H1 (cell line): ENCODE measurements around the gene RAP2C. TPM values are rescaled to one million over a fixed set of nuclear protein-coding genes. Genes with fewer than 3 reads are reported as not detected.

ENCODE experiments used
- CTCF ChIA-PET: fragments of 300-600 bp; sonication (Branson Sonifier 250); formaldehyde crosslinking; loops from one replicate; lab custom pipeline; 2021; ENCODE audit not compliant: partially characterized antibody; lab: Charles Lee
- POLR2A ChIA-PET: fragments of 300-600 bp; sonication (Branson Sonifier 250); formaldehyde crosslinking; loops from one replicate; lab custom pipeline; 2021; ENCODE audit warnings: inconsistent platforms; ENCODE audit not compliant: partially characterized antibody; lab: Charles Lee
- DNase-seq, 2 experiments: peaks; one replicate each; pipeline versions ENCODE4 v3.0.0 to v3.0.0-alpha.2; 2010 to 2022; ENCODE audit warnings: low spot score in 2 of 2, low read depth in 1 of 2, mixed read lengths in 1 of 2
- FAIRE-seq: peaks from 2 replicates; lab custom pipeline; 2011; peaks lifted over from hg19 to GRCh38; lab: Jason Lieb, UNC
- H2AFZ ChIP-seq: 2 replicates; pipeline ENCODE4 v1.8.1; 2012; ENCODE audit warnings: low read length, inconsistent platforms
- H2AK5ac ChIP-seq: 2 replicates; pipeline ENCODE4 v1.6.1; 2013; ENCODE audit warnings: low read depth, low read length
- H2BK120ac ChIP-seq: replicated peaks from 2 replicates; pipeline ENCODE3; 2013; ENCODE audit warnings: low read depth, low read length, inconsistent platforms
- H2BK12ac ChIP-seq: 2 replicates; pipeline ENCODE4 v1.6.1; 2013; ENCODE audit warnings: low read depth, low read length
- H2BK15ac ChIP-seq: 2 replicates; pipeline ENCODE4 v1.6.1; 2013; ENCODE audit warnings: low read length
- H2BK20ac ChIP-seq: 2 replicates; pipeline ENCODE4 v1.6.1; 2013; ENCODE audit warnings: low read length
- H2BK5ac ChIP-seq: 2 replicates; pipeline ENCODE4 v1.6.1; 2013; ENCODE audit warnings: low read depth, low read length
- H3K14ac ChIP-seq: 2 replicates; pipeline ENCODE4 v1.6.1; 2013; ENCODE audit warnings: inconsistent platforms; ENCODE audit not compliant: insufficient read length
- H3K18ac ChIP-seq: 2 replicates; pipeline ENCODE4 v1.6.1; 2013; ENCODE audit warnings: low read length; ENCODE audit errors: extremely low read depth
- H3K23ac ChIP-seq: 2 replicates; pipeline ENCODE4 v1.6.1; 2013; ENCODE audit warnings: inconsistent platforms; ENCODE audit not compliant: insufficient read length
- H3K23me2 ChIP-seq: 2 replicates; pipeline ENCODE4 v1.6.1; 2013; ENCODE audit warnings: low read depth, low read length
- H3K27ac ChIP-seq: 2 replicates; pipeline ENCODE4 v1.6.1; 2011; ENCODE audit warnings: low read depth, low read length, inconsistent platforms
- H3K27me3 ChIP-seq, 4 experiments: replicated peaks in 1 of 4; 1 replicate in 1 of 4; 2 replicates in 3 of 4; pipeline versions ENCODE4 v1.6.1 to v1.8.1; 2011 to 2013; ENCODE audit warnings: low read length in 3 of 4, mild to moderate bottlenecking in 3 of 4, inconsistent platforms in 2 of 4, mixed read lengths in 2 of 4, moderate library complexity in 1 of 4; ENCODE audit not compliant: control insufficient read depth in 3 of 4, insufficient read depth in 3 of 4; ENCODE audit errors: extremely low read depth in 1 of 4
- H3K36me3 ChIP-seq, 4 experiments: 2 replicates each; pipeline versions ENCODE4 v1.6.1 to v1.8.1; 2011 to 2013; ENCODE audit warnings: mild to moderate bottlenecking in 4 of 4, low read length in 3 of 4, moderate library complexity in 2 of 4, control low read depth in 1 of 4, inconsistent platforms in 1 of 4; ENCODE audit not compliant: insufficient read depth in 4 of 4, control insufficient read depth in 2 of 4
- H3K4ac ChIP-seq: replicated peaks from 2 replicates; pipeline ENCODE3; 2013; ENCODE audit warnings: low read length, low read depth, mixed read lengths, inconsistent platforms; ENCODE audit not compliant: insufficient read length
- H3K4me1 ChIP-seq, 4 experiments: replicated peaks in 1 of 4; 1 replicate in 1 of 4; 2 replicates in 3 of 4; pipeline versions ENCODE4 v1.6.1 to v1.8.1; 2011 to 2013; ENCODE audit warnings: low read length in 3 of 4, inconsistent platforms in 2 of 4, mixed read lengths in 1 of 4; ENCODE audit not compliant: insufficient read depth in 4 of 4, control insufficient read depth in 3 of 4
- H3K4me2 ChIP-seq, 2 experiments: 2 replicates each; pipeline versions ENCODE4 v1.6.1 to v1.8.1; 2011 to 2013; ENCODE audit warnings: low read depth in 2 of 2, low read length in 2 of 2, control low read depth in 1 of 2, inconsistent platforms in 1 of 2, mild to moderate bottlenecking in 1 of 2; ENCODE audit not compliant: insufficient read depth in 1 of 2
- H3K4me3 ChIP-seq, 4 experiments: fragments of 200-600, 300-600 bp in 1 of 4; sonication (generic), shearing (Covaris generic), sonication (Bioruptor Twin) in 1 of 4; 2 replicates each; pipeline versions ENCODE4 v1.5.1 to v1.8.1; 2011 to 2016; ENCODE audit warnings: low read length in 4 of 4, low read depth in 3 of 4, control low read depth in 2 of 4, inconsistent platforms in 2 of 4, mild to moderate bottlenecking in 2 of 4, mixed read lengths in 1 of 4, moderate library complexity in 1 of 4; ENCODE audit not compliant: insufficient read depth in 2 of 4; ENCODE audit errors: extremely low read depth in 1 of 4
- H3K56ac ChIP-seq: replicated peaks from 2 replicates; pipeline ENCODE3; 2013; ENCODE audit warnings: low read depth, mild to moderate bottlenecking, mixed read lengths, low read length, inconsistent platforms; ENCODE audit not compliant: insufficient read length
- H3K79me1 ChIP-seq: 2 replicates; pipeline ENCODE4 v1.6.1; 2013; ENCODE audit warnings: low read depth, low read length, control low read depth
- H3K79me2 ChIP-seq, 2 experiments: 2 replicates each; pipeline versions ENCODE4 v1.6.1 to v1.8.1; 2012 to 2013; ENCODE audit warnings: low read length in 2 of 2, mild to moderate bottlenecking in 2 of 2, inconsistent platforms in 1 of 2; ENCODE audit not compliant: insufficient read depth in 2 of 2, control insufficient read depth in 1 of 2
- H3K9ac ChIP-seq, 4 experiments: replicated peaks in 1 of 4; 1 replicate in 1 of 4; 2 replicates in 3 of 4; pipeline versions ENCODE4 v1.6.1 to v1.8.1; 2011 to 2013; ENCODE audit warnings: low read depth in 3 of 4, low read length in 3 of 4, control low read depth in 2 of 4, mild to moderate bottlenecking in 2 of 4, moderate library complexity in 2 of 4, inconsistent platforms in 1 of 4; ENCODE audit errors: extremely low read depth in 1 of 4
- H3K9me3 ChIP-seq, 2 experiments: 2 replicates each; pipeline versions ENCODE4 v1.6.1 to v1.8.1; 2012 to 2013; ENCODE audit warnings: mild to moderate bottlenecking in 2 of 2, moderate library complexity in 2 of 2, control low read depth in 1 of 2, inconsistent platforms in 1 of 2, low read depth in 1 of 2, low read length in 1 of 2, mixed read lengths in 1 of 2; ENCODE audit not compliant: insufficient read depth in 2 of 2
- H4K20me1 ChIP-seq, 2 experiments: replicated peaks in 1 of 2; 2 replicates each; pipeline versions ENCODE3 to v1.8.1; 2011 to 2013; ENCODE audit warnings: inconsistent platforms in 2 of 2, low read length in 2 of 2, mild to moderate bottlenecking in 1 of 2; ENCODE audit not compliant: insufficient read depth in 2 of 2, control insufficient read depth in 1 of 2
- H4K5ac ChIP-seq: 2 replicates; pipeline ENCODE4 v1.6.1; 2013; ENCODE audit warnings: low read length, low read depth, mixed read lengths, inconsistent platforms; ENCODE audit not compliant: insufficient read length
- H4K8ac ChIP-seq: 2 replicates; pipeline ENCODE4 v1.8.0; 2013; ENCODE audit warnings: mild to moderate bottlenecking, moderate library complexity, low read length, inconsistent platforms; ENCODE audit not compliant: insufficient read depth; ENCODE audit errors: extremely low read depth
- H4K91ac ChIP-seq: replicated peaks from 2 replicates; pipeline ENCODE3; 2013; ENCODE audit warnings: low read length, mixed read lengths, inconsistent platforms; ENCODE audit not compliant: insufficient read length
- BCL11A ChIP-seq, 2 experiments: IDR thresholded peaks; one replicate each; pipeline ENCODE4 v1.6.1; 2011; ENCODE audit warnings: low read depth in 2 of 2, low read length in 2 of 2, mild to moderate bottlenecking in 2 of 2
- CTBP2 ChIP-seq: IDR thresholded peaks from 2 replicates; pipeline ENCODE4 v1.7.0; 2011; ENCODE audit warnings: borderline replicate concordance, mild to moderate bottlenecking, moderate library complexity, mixed read lengths, low read length; ENCODE audit not compliant: insufficient read depth, insufficient read length
- EGR1 ChIP-seq: IDR thresholded peaks from 2 replicates; pipeline ENCODE4 v1.6.1; 2011; ENCODE audit warnings: low read depth, low read length, borderline replicate concordance
- EP300 ChIP-seq, 2 experiments: IDR thresholded peaks; 1 replicate in 1 of 2; 2 replicates in 1 of 2; pipeline ENCODE4 v1.6.1; 2011 to 2012; ENCODE audit warnings: low read depth in 2 of 2, low read length in 2 of 2, mild to moderate bottlenecking in 2 of 2, borderline replicate concordance in 1 of 2, inconsistent platforms in 1 of 2, moderate library complexity in 1 of 2
- EZH2 ChIP-seq: fragments of 200-600 bp; sonication (generic); IDR thresholded peaks from 2 replicates; pipeline ENCODE4 v1.7.1; 2012; ENCODE audit warnings: low read depth, mild to moderate bottlenecking, moderate library complexity, low read length, inconsistent platforms; ENCODE audit not compliant: severe bottlenecking
- GTF2F1 ChIP-seq: IDR thresholded peaks from 2 replicates; pipeline ENCODE4 v1.6.1; 2012; ENCODE audit warnings: low read depth, low read length, improper control_type of control experiment, borderline replicate concordance
- KDM1A ChIP-seq: fragments of 200-600, 300-600 bp; sonication (generic); IDR thresholded peaks from 2 replicates; pipeline ENCODE4 v1.7.1; 2016; ENCODE audit warnings: mild to moderate bottlenecking, low read length, borderline replicate concordance
- POLR2AphosphoS5 ChIP-seq: IDR thresholded peaks from 2 replicates; pipeline ENCODE4 v1.6.1; 2011; ENCODE audit warnings: low read depth, low read length
- SIN3A ChIP-seq, 2 experiments: IDR thresholded peaks in 1 of 2; conservative IDR thresholded peaks in 1 of 2; 2 replicates each; pipeline ENCODE4 v1.6.1; 2011 to 2012; ENCODE audit warnings: low read length in 2 of 2, improper control_type of control experiment in 1 of 2, low read depth in 1 of 2, mild to moderate bottlenecking in 1 of 2
- SP1 ChIP-seq: IDR thresholded peaks from 2 replicates; pipeline ENCODE4 v1.6.1; 2011; ENCODE audit warnings: low read depth, low read length
- TCF12 ChIP-seq: IDR thresholded peaks from 2 replicates; pipeline ENCODE4 v1.6.1; 2011; ENCODE audit warnings: low read depth, mild to moderate bottlenecking, low read length
- TEAD4 ChIP-seq: IDR thresholded peaks from 2 replicates; pipeline ENCODE4 v1.6.1; 2012; ENCODE audit warnings: low read depth, low read length, inconsistent platforms, mixed read lengths
- ZNF274 ChIP-seq: IDR thresholded peaks from 2 replicates; pipeline ENCODE4 v1.7.0; 2012; ENCODE audit warnings: low read length, borderline replicate concordance; ENCODE audit errors: extremely low read depth
- WGBS, 2 experiments: shearing (Covaris generic) in 1 of 2; methylation state at CpG; one replicate each; pipeline versions ENCODE4 v1.1.6 to v1.1.7; 2013 to 2015; ENCODE audit warnings: low lambda C conversion rate in 2 of 2, mixed read lengths in 2 of 2, inconsistent platforms in 1 of 2, low coverage in 1 of 2, missing lambda C conversion rate in 1 of 2; ENCODE audit not compliant: insufficient replicate concordance in 2 of 2, insufficient coverage in 1 of 2, insufficient read length in 1 of 2; ENCODE audit errors: extremely low coverage in 1 of 2, missing lambda C conversion rate in 1 of 2; 5-methylcytosine and 5-hydroxymethylcytosine counted together
- polyA plus RNA-seq, 7 experiments: library from polyadenylated mRNA; depleted of rRNA in 3 of 7; stranded (reverse) in 5 of 7; unstranded in 2 of 7; fragments of >200 nt in 5 of 7; fragments of 200-250 nt in 2 of 7; gene quantifications; 1 replicate in 5 of 7; 2 replicates in 1 of 7; 4 replicates in 1 of 7; pipeline versions ENCODE4 v1.2.1 to v1.2.3, GENCODE V29; 2011 to 2013; ENCODE audit warnings: missing spikeins in 2 of 7, mixed read lengths in 2 of 7
- total RNA-seq: library from RNA; stranded (reverse); fragmentation: NEBNext Ultra II Directional; extraction: Animal tissue kit (Norgen Biotek cat#: 25700); gene quantifications from 2 replicates; pipeline ENCODE4 v1.2.1, GENCODE V29; 2021

The RAP2C gene
- total and polyA plus RNA-seq, 2 of the 8 experiments (the other 6 are each of a cell fraction or from before 2014, with no cell fraction given): 4.7 to 20.5 TPM

DNA sequence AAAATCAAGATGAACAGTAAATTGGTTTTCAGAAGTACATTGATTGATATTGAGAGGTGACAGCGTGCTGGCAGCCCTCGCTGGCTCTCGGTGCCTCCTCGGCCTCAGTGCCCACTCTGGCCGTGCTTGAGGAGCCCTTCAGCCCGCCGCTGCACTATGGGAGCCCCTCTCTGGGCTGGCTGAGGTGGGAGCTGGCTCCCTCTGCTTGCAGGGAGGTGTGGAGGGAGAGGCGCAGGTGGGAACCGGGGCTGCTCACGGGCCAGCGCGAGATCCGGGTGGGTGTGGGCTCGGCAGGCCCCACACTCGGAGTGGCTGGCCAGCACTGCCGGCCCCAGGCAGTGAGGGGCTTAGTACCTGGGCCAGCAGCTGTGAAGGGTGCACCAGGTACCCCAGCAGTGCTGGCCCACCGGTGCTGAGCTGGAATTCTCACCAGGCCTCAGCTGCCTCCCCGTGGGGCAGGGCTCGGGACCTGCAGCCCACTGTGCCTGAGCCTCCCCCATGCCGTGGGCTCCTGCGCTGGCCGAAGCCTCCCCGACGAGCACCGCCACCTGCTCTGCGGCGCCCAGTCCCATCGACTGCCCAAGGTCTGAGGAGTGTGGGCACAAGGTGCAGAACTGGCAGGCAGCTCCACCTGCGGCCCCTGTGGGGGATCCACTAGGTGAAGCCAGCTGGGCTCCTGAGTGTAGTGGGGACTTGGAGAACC is 25.2 kb downstream of the RAP2C start:
- WGBS, 2 experiments: 90% methylated on average over 4 of the region's 29 CpGs; no CpG with 5 or more reads in 1 of the 2 experiments
- no peak overlapping the region for H4K8ac ChIP-seq
- no peak overlapping the region for H4K91ac ChIP-seq
- H3K4me1 ChIP-seq: no peaks in the 10 kb centered on the region
- H2BK12ac ChIP-seq: no peak overlapping the region
- no peak overlapping the region for H2BK120ac ChIP-seq
- no peak overlapping the region for H2AFZ ChIP-seq
- no peak overlapping the region for H2BK5ac ChIP-seq
- H3K9me3 ChIP-seq: peaks cover 3 to 8% of the 10 kb centered on the region in 2 experiments; a peak in 2 of 4 replicates
- H3K4me2 ChIP-seq: no peak overlapping the region
- H3K27me3 ChIP-seq: no peaks in the 10 kb centered on the region
- no peak for DNase-seq
- no peak overlapping the region for H3K56ac ChIP-seq
- H3K9ac ChIP-seq: no peak overlapping the region
- H2BK20ac ChIP-seq: no peak overlapping the region
- FAIRE-seq: no peak
- no peaks in the 10 kb centered on the region for H3K23me2 ChIP-seq
- H3K14ac ChIP-seq: no peak overlapping the region
- no peak overlapping the region for H3K27ac ChIP-seq
- H2BK15ac ChIP-seq: no peak overlapping the region
- no peaks in the 10 kb centered on the region for H4K20me1 ChIP-seq
- no peaks in the 10 kb centered on the region for H3K79me1 ChIP-seq
- H3K18ac ChIP-seq: no peak overlapping the region
- no peak overlapping the region for H3K4me3 ChIP-seq
- ChIA-PET CTCF (no interaction called here), POLR2A (no interaction called here)
- no peak overlapping the region for H4K5ac ChIP-seq
- H3K23ac ChIP-seq: no peak overlapping the region
- H2AK5ac ChIP-seq: no peak overlapping the region
- H3K36me3 ChIP-seq: peaks cover 0 to 5% (median 0%) of the 10 kb centered on the region in 4 experiments; a peak in 2 of 8 replicates
- H3K79me2 ChIP-seq: no peaks in the 10 kb centered on the region
- H3K4ac ChIP-seq: no peak overlapping the region
- TF ChIP-seq ZNF274 (no peak), EGR1 (no peak), TCF12 (no peak), TEAD4 (no peak), CTBP2 (no peak), BCL11A (IDR thresholded peaks at IDR 0.05; ENCODE audit: low read depth in 2 of 2, low read length in 2 of 2) (no peak), SP1 (no peak), EP300 (IDR thresholded peaks at IDR 0.05; ENCODE audit: borderline replicate concordance in 1 of 2, low read depth in 2 of 2, low read length in 2 of 2) (no peak), KDM1A (no peak), EZH2 (no peak), POLR2AphosphoS5 (no peak), SIN3A (conservative IDR thresholded peaks at IDR 0.05 in 1 of 2, IDR thresholded peaks at IDR 0.05 in 1 of 2; ENCODE audit: low read depth in 1 of 2, low read length in 2 of 2) (no peak), GTF2F1 (no peak)
